H1 (cell line): ENCODE data around the gene NEDD1. TPM values are rescaled to one million over a fixed set of nuclear protein-coding genes. Genes with fewer than 3 reads are reported as not detected.

Experiments
- CTCF ChIA-PET: fragments of 300-600 bp; sonication (Branson Sonifier 250); formaldehyde crosslinking; loops from one replicate; lab custom pipeline; 2021; ENCODE audit not compliant: partially characterized antibody; lab: Charles Lee
- POLR2A ChIA-PET: fragments of 300-600 bp; sonication (Branson Sonifier 250); formaldehyde crosslinking; loops from one replicate; lab custom pipeline; 2021; ENCODE audit warnings: inconsistent platforms; ENCODE audit not compliant: partially characterized antibody; lab: Charles Lee
- DNase-seq, 2 experiments: peaks; one replicate each; pipeline versions ENCODE4 v3.0.0 to v3.0.0-alpha.2; 2010 to 2022; ENCODE audit warnings: low spot score in 2 of 2, low read depth in 1 of 2, mixed read lengths in 1 of 2
- FAIRE-seq: peaks from 2 replicates; lab custom pipeline; 2011; peaks lifted over from hg19 to GRCh38; lab: Jason Lieb, UNC
- H2AFZ ChIP-seq: 2 replicates; pipeline ENCODE4 v1.8.1; 2012; ENCODE audit warnings: low read length, inconsistent platforms
- H2AK5ac ChIP-seq: 2 replicates; pipeline ENCODE4 v1.6.1; 2013; ENCODE audit warnings: low read depth, low read length
- H2BK120ac ChIP-seq: replicated peaks from 2 replicates; pipeline ENCODE3; 2013; ENCODE audit warnings: low read depth, low read length, inconsistent platforms
- H2BK12ac ChIP-seq: 2 replicates; pipeline ENCODE4 v1.6.1; 2013; ENCODE audit warnings: low read depth, low read length
- H2BK15ac ChIP-seq: 2 replicates; pipeline ENCODE4 v1.6.1; 2013; ENCODE audit warnings: low read length
- H2BK20ac ChIP-seq: 2 replicates; pipeline ENCODE4 v1.6.1; 2013; ENCODE audit warnings: low read length
- H2BK5ac ChIP-seq: 2 replicates; pipeline ENCODE4 v1.6.1; 2013; ENCODE audit warnings: low read depth, low read length
- H3K14ac ChIP-seq: 2 replicates; pipeline ENCODE4 v1.6.1; 2013; ENCODE audit warnings: inconsistent platforms; ENCODE audit not compliant: insufficient read length
- H3K18ac ChIP-seq: 2 replicates; pipeline ENCODE4 v1.6.1; 2013; ENCODE audit warnings: low read length; ENCODE audit errors: extremely low read depth
- H3K23ac ChIP-seq: 2 replicates; pipeline ENCODE4 v1.6.1; 2013; ENCODE audit warnings: inconsistent platforms; ENCODE audit not compliant: insufficient read length
- H3K23me2 ChIP-seq: 2 replicates; pipeline ENCODE4 v1.6.1; 2013; ENCODE audit warnings: low read depth, low read length
- H3K27ac ChIP-seq: 2 replicates; pipeline ENCODE4 v1.6.1; 2011; ENCODE audit warnings: low read depth, low read length, inconsistent platforms
- H3K27me3 ChIP-seq, 4 experiments: replicated peaks in 1 of 4; 1 replicate in 1 of 4; 2 replicates in 3 of 4; pipeline versions ENCODE4 v1.6.1 to v1.8.1; 2011 to 2013; ENCODE audit warnings: low read length in 3 of 4, mild to moderate bottlenecking in 3 of 4, inconsistent platforms in 2 of 4, mixed read lengths in 2 of 4, moderate library complexity in 1 of 4; ENCODE audit not compliant: control insufficient read depth in 3 of 4, insufficient read depth in 3 of 4; ENCODE audit errors: extremely low read depth in 1 of 4
- H3K36me3 ChIP-seq, 4 experiments: 2 replicates each; pipeline versions ENCODE4 v1.6.1 to v1.8.1; 2011 to 2013; ENCODE audit warnings: mild to moderate bottlenecking in 4 of 4, low read length in 3 of 4, moderate library complexity in 2 of 4, control low read depth in 1 of 4, inconsistent platforms in 1 of 4; ENCODE audit not compliant: insufficient read depth in 4 of 4, control insufficient read depth in 2 of 4
- H3K4ac ChIP-seq: replicated peaks from 2 replicates; pipeline ENCODE3; 2013; ENCODE audit warnings: low read length, low read depth, mixed read lengths, inconsistent platforms; ENCODE audit not compliant: insufficient read length
- H3K4me1 ChIP-seq, 4 experiments: replicated peaks in 1 of 4; 1 replicate in 1 of 4; 2 replicates in 3 of 4; pipeline versions ENCODE4 v1.6.1 to v1.8.1; 2011 to 2013; ENCODE audit warnings: low read length in 3 of 4, inconsistent platforms in 2 of 4, mixed read lengths in 1 of 4; ENCODE audit not compliant: insufficient read depth in 4 of 4, control insufficient read depth in 3 of 4
- H3K4me2 ChIP-seq, 2 experiments: 2 replicates each; pipeline versions ENCODE4 v1.6.1 to v1.8.1; 2011 to 2013; ENCODE audit warnings: low read depth in 2 of 2, low read length in 2 of 2, control low read depth in 1 of 2, inconsistent platforms in 1 of 2, mild to moderate bottlenecking in 1 of 2; ENCODE audit not compliant: insufficient read depth in 1 of 2
- H3K4me3 ChIP-seq, 4 experiments: fragments of 200-600, 300-600 bp in 1 of 4; sonication (generic), shearing (Covaris generic), sonication (Bioruptor Twin) in 1 of 4; 2 replicates each; pipeline versions ENCODE4 v1.5.1 to v1.8.1; 2011 to 2016; ENCODE audit warnings: low read length in 4 of 4, low read depth in 3 of 4, control low read depth in 2 of 4, inconsistent platforms in 2 of 4, mild to moderate bottlenecking in 2 of 4, mixed read lengths in 1 of 4, moderate library complexity in 1 of 4; ENCODE audit not compliant: insufficient read depth in 2 of 4; ENCODE audit errors: extremely low read depth in 1 of 4
- H3K56ac ChIP-seq: replicated peaks from 2 replicates; pipeline ENCODE3; 2013; ENCODE audit warnings: low read depth, mild to moderate bottlenecking, mixed read lengths, low read length, inconsistent platforms; ENCODE audit not compliant: insufficient read length
- H3K79me1 ChIP-seq: 2 replicates; pipeline ENCODE4 v1.6.1; 2013; ENCODE audit warnings: low read depth, low read length, control low read depth
- H3K79me2 ChIP-seq, 2 experiments: 2 replicates each; pipeline versions ENCODE4 v1.6.1 to v1.8.1; 2012 to 2013; ENCODE audit warnings: low read length in 2 of 2, mild to moderate bottlenecking in 2 of 2, inconsistent platforms in 1 of 2; ENCODE audit not compliant: insufficient read depth in 2 of 2, control insufficient read depth in 1 of 2
- H3K9ac ChIP-seq, 4 experiments: replicated peaks in 1 of 4; 1 replicate in 1 of 4; 2 replicates in 3 of 4; pipeline versions ENCODE4 v1.6.1 to v1.8.1; 2011 to 2013; ENCODE audit warnings: low read depth in 3 of 4, low read length in 3 of 4, control low read depth in 2 of 4, mild to moderate bottlenecking in 2 of 4, moderate library complexity in 2 of 4, inconsistent platforms in 1 of 4; ENCODE audit errors: extremely low read depth in 1 of 4
- H3K9me3 ChIP-seq, 2 experiments: 2 replicates each; pipeline versions ENCODE4 v1.6.1 to v1.8.1; 2012 to 2013; ENCODE audit warnings: mild to moderate bottlenecking in 2 of 2, moderate library complexity in 2 of 2, control low read depth in 1 of 2, inconsistent platforms in 1 of 2, low read depth in 1 of 2, low read length in 1 of 2, mixed read lengths in 1 of 2; ENCODE audit not compliant: insufficient read depth in 2 of 2
- H4K20me1 ChIP-seq, 2 experiments: replicated peaks in 1 of 2; 2 replicates each; pipeline versions ENCODE3 to v1.8.1; 2011 to 2013; ENCODE audit warnings: inconsistent platforms in 2 of 2, low read length in 2 of 2, mild to moderate bottlenecking in 1 of 2; ENCODE audit not compliant: insufficient read depth in 2 of 2, control insufficient read depth in 1 of 2
- H4K5ac ChIP-seq: 2 replicates; pipeline ENCODE4 v1.6.1; 2013; ENCODE audit warnings: low read length, low read depth, mixed read lengths, inconsistent platforms; ENCODE audit not compliant: insufficient read length
- H4K8ac ChIP-seq: 2 replicates; pipeline ENCODE4 v1.8.0; 2013; ENCODE audit warnings: mild to moderate bottlenecking, moderate library complexity, low read length, inconsistent platforms; ENCODE audit not compliant: insufficient read depth; ENCODE audit errors: extremely low read depth
- H4K91ac ChIP-seq: replicated peaks from 2 replicates; pipeline ENCODE3; 2013; ENCODE audit warnings: low read length, mixed read lengths, inconsistent platforms; ENCODE audit not compliant: insufficient read length
- CBX5 ChIP-seq: fragments of 300-800, 300-1000 bp; sonication (generic); IDR thresholded peaks from 2 replicates; pipeline ENCODE4 v1.7.1; 2016; ENCODE audit warnings: antibody characterized with exemption, low read length, low read depth
- CHD2 ChIP-seq: IDR thresholded peaks from 2 replicates; pipeline ENCODE4 v1.6.1; 2012; ENCODE audit warnings: low read length, improper control_type of control experiment
- CREB1 ChIP-seq: IDR thresholded peaks from 2 replicates; pipeline ENCODE4 v1.6.1; 2012; ENCODE audit warnings: inconsistent platforms
- EP300 ChIP-seq, 2 experiments: IDR thresholded peaks; 1 replicate in 1 of 2; 2 replicates in 1 of 2; pipeline ENCODE4 v1.6.1; 2011 to 2012; ENCODE audit warnings: low read depth in 2 of 2, low read length in 2 of 2, mild to moderate bottlenecking in 2 of 2, borderline replicate concordance in 1 of 2, inconsistent platforms in 1 of 2, moderate library complexity in 1 of 2
- JUND ChIP-seq: IDR thresholded peaks from 2 replicates; pipeline ENCODE4 v1.6.1; 2011; ENCODE audit warnings: mild to moderate bottlenecking, improper control_type of control experiment, low read length
- MAFK ChIP-seq: IDR thresholded peaks from 2 replicates; pipeline ENCODE4 v1.6.1; 2012; ENCODE audit warnings: low read depth, mild to moderate bottlenecking, improper control_type of control experiment, low read length
- RAD21 ChIP-seq, 2 experiments: IDR thresholded peaks in 1 of 2; conservative IDR thresholded peaks in 1 of 2; 2 replicates each; pipeline ENCODE4 v1.6.1; 2011; ENCODE audit warnings: low read depth in 2 of 2, low read length in 2 of 2, improper control_type of control experiment in 1 of 2, inconsistent platforms in 1 of 2, mild to moderate bottlenecking in 1 of 2, moderate library complexity in 1 of 2
- SAP30 ChIP-seq: fragments of 300-600 bp; sonication (generic); IDR thresholded peaks from 2 replicates; pipeline ENCODE4 v1.7.1; 2012; ENCODE audit warnings: low read length, moderate library complexity, mild to moderate bottlenecking, inconsistent platforms; ENCODE audit not compliant: insufficient read depth, insufficient replicate concordance
- SP4 ChIP-seq: IDR thresholded peaks from 2 replicates; pipeline ENCODE4 v1.6.1; 2012; ENCODE audit warnings: low read length, inconsistent platforms
- TEAD4 ChIP-seq: IDR thresholded peaks from 2 replicates; pipeline ENCODE4 v1.6.1; 2012; ENCODE audit warnings: low read depth, low read length, inconsistent platforms, mixed read lengths
- WGBS, 2 experiments: shearing (Covaris generic) in 1 of 2; methylation state at CpG; one replicate each; pipeline versions ENCODE4 v1.1.6 to v1.1.7; 2013 to 2015; ENCODE audit warnings: low lambda C conversion rate in 2 of 2, mixed read lengths in 2 of 2, inconsistent platforms in 1 of 2, low coverage in 1 of 2, missing lambda C conversion rate in 1 of 2; ENCODE audit not compliant: insufficient replicate concordance in 2 of 2, insufficient coverage in 1 of 2, insufficient read length in 1 of 2; ENCODE audit errors: extremely low coverage in 1 of 2, missing lambda C conversion rate in 1 of 2; 5-methylcytosine and 5-hydroxymethylcytosine counted together
- polyA plus RNA-seq, 7 experiments: library from polyadenylated mRNA; depleted of rRNA in 3 of 7; stranded (reverse) in 5 of 7; unstranded in 2 of 7; fragments of >200 nt in 5 of 7; fragments of 200-250 nt in 2 of 7; gene quantifications; 1 replicate in 5 of 7; 2 replicates in 1 of 7; 4 replicates in 1 of 7; pipeline versions ENCODE4 v1.2.1 to v1.2.3, GENCODE V29; 2011 to 2013; ENCODE audit warnings: missing spikeins in 2 of 7, mixed read lengths in 2 of 7
- total RNA-seq: library from RNA; stranded (reverse); fragmentation: NEBNext Ultra II Directional; extraction: Animal tissue kit (Norgen Biotek cat#: 25700); gene quantifications from 2 replicates; pipeline ENCODE4 v1.2.1, GENCODE V29; 2021
- TF ChIP-seq, protein P1 (sequence below): IDR thresholded peaks from 2 replicates; pipeline ENCODE4 v1.6.1; 2011; ENCODE audit warnings: low read length, improper control_type of control experiment

NEDD1 gene
- total and polyA plus RNA-seq, 2 of the 8 experiments (the other 6 are each of a cell fraction or from before 2014, with no cell fraction given), result 9.0 to 26.6 TPM

DNA sequence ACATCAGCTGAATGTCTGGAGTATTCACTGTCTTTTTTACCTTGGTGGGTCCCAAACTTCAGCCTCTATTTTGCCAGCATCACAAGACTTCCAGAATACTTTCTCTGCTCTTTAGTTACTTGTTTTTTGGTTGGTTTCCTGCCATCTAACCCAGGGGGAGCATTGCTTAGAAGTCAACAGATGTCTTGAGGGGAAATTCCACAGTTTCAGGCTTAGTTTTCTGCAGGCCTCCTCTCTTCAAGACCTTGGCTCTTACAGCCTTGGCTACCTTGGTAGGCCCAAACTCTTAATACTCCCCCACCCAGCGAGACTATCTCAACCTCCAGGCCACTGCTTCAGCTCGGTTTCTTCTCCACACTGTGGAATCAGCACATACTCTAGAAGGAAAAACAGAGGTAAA lies 41.7 kb downstream of the NEDD1 start:
- no peak overlapping the region for H3K27ac ChIP-seq
- no peak for FAIRE-seq
- no peak for TF ChIP-seq CHD2
- no peak for TF ChIP-seq RAD21 (IDR thresholded peaks at IDR 0.05 in 1 of 2, conservative IDR thresholded peaks at IDR 0.05 in 1 of 2; ENCODE audit: low read depth in 2 of 2, low read length in 2 of 2)
- TF ChIP-seq, protein P1, sequence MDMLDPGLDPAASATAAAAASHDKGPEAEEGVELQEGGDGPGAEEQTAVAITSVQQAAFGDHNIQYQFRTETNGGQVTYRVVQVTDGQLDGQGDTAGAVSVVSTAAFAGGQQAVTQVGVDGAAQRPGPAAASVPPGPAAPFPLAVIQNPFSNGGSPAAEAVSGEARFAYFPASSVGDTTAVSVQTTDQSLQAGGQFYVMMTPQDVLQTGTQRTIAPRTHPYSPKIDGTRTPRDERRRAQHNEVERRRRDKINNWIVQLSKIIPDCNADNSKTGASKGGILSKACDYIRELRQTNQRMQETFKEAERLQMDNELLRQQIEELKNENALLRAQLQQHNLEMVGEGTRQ, result no peak
- no peak for TF ChIP-seq EP300 (IDR thresholded peaks at IDR 0.05; ENCODE audit: borderline replicate concordance in 1 of 2, low read depth in 2 of 2, low read length in 2 of 2)
- no peak for TF ChIP-seq MAFK
- no peak for TF ChIP-seq SAP30
- TF ChIP-seq TEAD4, result no peak
- TF ChIP-seq CREB1, result no peak
- no peak for TF ChIP-seq CBX5
- TF ChIP-seq JUND, result no peak
- no peak for TF ChIP-seq SP4

More for the DNA sequence above, 41.7 kb downstream of the NEDD1 start:
- Histone ChIP-seq H3K9me3 (no peaks in the 10 kb centered on the region), H3K4me3 (no peak overlapping the region), H2BK20ac (no peak overlapping the region), H3K14ac (no peak overlapping the region), H3K56ac (no peak overlapping the region), H3K18ac (no peak overlapping the region), H2BK12ac (no peak overlapping the region), H3K4ac (no peak overlapping the region), H3K27me3 (no peaks in the 10 kb centered on the region), H4K20me1 (no peaks in the 10 kb centered on the region), H3K79me2 (no peaks in the 10 kb centered on the region), H3K9ac (no peak overlapping the region), H3K79me1 (no peaks in the 10 kb centered on the region), H3K4me1 (no peaks in the 10 kb centered on the region), H3K4me2 (no peak overlapping the region), H2BK120ac (no peak overlapping the region), H3K23me2 (no peaks in the 10 kb centered on the region), H3K36me3 (peaks cover 0 to 32% (median 3%) of the 10 kb centered on the region in 4 experiments; a peak in 5 of 8 replicates), H4K91ac (no peak overlapping the region), H4K5ac (no peak overlapping the region), H2AFZ (no peak overlapping the region), H3K23ac (no peak overlapping the region), H2BK15ac (no peak overlapping the region), H2AK5ac (no peak overlapping the region), H4K8ac (no peak overlapping the region), H2BK5ac (no peak overlapping the region)
- 85% methylated on average over 2 of the region's 2 CpGs; no CpG with 5 or more reads in 1 of the 2 experiments for WGBS, 2 experiments
- ChIA-PET CTCF (interaction anchor here (1.1 kb wide), 1 partner anchor 9 kb away, joined by 3 read pairs; no protein-coding TSS in a partner anchor), POLR2A (interaction anchor here (0.6 kb wide), 1 partner anchor 271 kb away, joined by 3 read pairs; no protein-coding TSS in a partner anchor)
- DNase-seq, result no peak
